ENCODE data around the gene TNFSF18. TPM values are rescaled to one million over a fixed set of nuclear protein-coding genes. Genes with fewer than 3 reads are reported as not detected.

The TNFSF18 gene
- total and polyA plus RNA-seq, 2 experiments from 2014 or later = 0.13 TPM; not detected in 1

- Histone ChIP-seq H3K27ac (no peak overlapping the region), H3K9me3 (ENCODE audit: low read depth) (no peaks in the 10 kb centered on the region), H3K27me3 (no peaks in the 10 kb centered on the region), H2AFZ (no peak overlapping the region), H3K9me2 (replicated peaks; ENCODE audit: insufficient read depth) (no peaks in the 10 kb centered on the region), H3K36me3 (replicated peaks; ENCODE audit: insufficient read depth, low read depth) (no peaks in the 10 kb centered on the region), H3K79me2 (no peaks in the 10 kb centered on the region), H3K4me2 (no peak overlapping the region), H4K20me1 (ENCODE audit: insufficient read depth, poor library complexity, severe bottlenecking) (no peaks in the 10 kb centered on the region), H3K4me3 (no peak overlapping the region), H3K4me1 (ENCODE audit: insufficient read depth) (no peaks in the 10 kb centered on the region)
- WGBS (ENCODE audit: low lambda C conversion rate, missing lambda C conversion rate) = 94% methylated on average over 1 of the region's 1 CpG
- no peak for DNase-seq (ENCODE audit: low spot score)
- no peak for TF ChIP-seq CTCF (IDR thresholded peaks at IDR 0.05; ENCODE audit: poor library complexity)
- no peak for TF ChIP-seq EZH2 (IDR thresholded peaks at IDR 0.05; ENCODE audit: borderline replicate concordance)
- TF ChIP-seq EZH2phosphoT487 (IDR thresholded peaks at IDR 0.05; ENCODE audit: low read depth, severe bottlenecking, unreplicated experiment) = no peak
These were observed 12.4 kb upstream of the TNFSF18 start for GRCh38 chr1:173063171-173063570.

- Histone ChIP-seq H2AFZ (no peak overlapping the region), H3K4me2 (no peak overlapping the region)
- WGBS (ENCODE audit: low lambda C conversion rate, missing lambda C conversion rate) = 47% methylated on average over 1 of the region's 1 CpG
These were observed 11.6 kb upstream of the TNFSF18 start for GRCh38 chr1:173062150-173062938.

GRCh38 chr1:173058556-173058955 is 7.8 kb upstream of the TNFSF18 start:
- no peak for TF ChIP-seq EZH2 (IDR thresholded peaks at IDR 0.05; ENCODE audit: borderline replicate concordance)
- Histone ChIP-seq H3K9me3 (ENCODE audit: low read depth) (no peaks in the 10 kb centered on the region), H2AFZ (no peak overlapping the region), H3K4me3 (no peak overlapping the region), H3K36me3 (replicated peaks; ENCODE audit: insufficient read depth, low read depth) (no peaks in the 10 kb centered on the region), H3K4me2 (no peak overlapping the region), H3K9me2 (replicated peaks; ENCODE audit: insufficient read depth) (no peaks in the 10 kb centered on the region), H4K20me1 (ENCODE audit: insufficient read depth, poor library complexity, severe bottlenecking) (no peaks in the 10 kb centered on the region), H3K27ac (no peak overlapping the region), H3K4me1 (ENCODE audit: insufficient read depth) (no peaks in the 10 kb centered on the region), H3K79me2 (no peaks in the 10 kb centered on the region), H3K27me3 (no peaks in the 10 kb centered on the region)
- WGBS (ENCODE audit: low lambda C conversion rate, missing lambda C conversion rate) = 85% methylated on average over 1 of the region's 1 CpG
- DNase-seq (ENCODE audit: low spot score) = no peak

More at GRCh38 chr1:173062150-173062938, 11.6 kb upstream of the TNFSF18 start:
- no peak overlapping the region for H3K4me3 ChIP-seq
- H3K9me3 ChIP-seq (ENCODE audit: low read depth) = no peaks in the 10 kb centered on the region
- H4K20me1 ChIP-seq (ENCODE audit: insufficient read depth, poor library complexity, severe bottlenecking) = no peaks in the 10 kb centered on the region
- H3K79me2 ChIP-seq = no peaks in the 10 kb centered on the region
- peak; percentile 15 for DNase-seq (ENCODE audit: low spot score)
- no peak for TF ChIP-seq CTCF (IDR thresholded peaks at IDR 0.05; ENCODE audit: poor library complexity)
- TF ChIP-seq EZH2phosphoT487 (IDR thresholded peaks at IDR 0.05; ENCODE audit: low read depth, severe bottlenecking, unreplicated experiment) = no peak
- TF ChIP-seq EZH2 (IDR thresholded peaks at IDR 0.05; ENCODE audit: borderline replicate concordance) = no peak
- H3K4me1 ChIP-seq (ENCODE audit: insufficient read depth) = no peaks in the 10 kb centered on the region
- H3K36me3 ChIP-seq (replicated peaks; ENCODE audit: insufficient read depth, low read depth) = no peaks in the 10 kb centered on the region
- no peak overlapping the region for H3K27ac ChIP-seq
- no peaks in the 10 kb centered on the region for H3K9me2 ChIP-seq (replicated peaks; ENCODE audit: insufficient read depth)
- no peaks in the 10 kb centered on the region for H3K27me3 ChIP-seq

- Histone ChIP-seq H3K79me2 (no peaks in the 10 kb centered on the region), H3K4me3 (no peak overlapping the region), H3K9me2 (replicated peaks; ENCODE audit: insufficient read depth) (no peaks in the 10 kb centered on the region), H2AFZ (no peak overlapping the region), H3K4me2 (no peak overlapping the region), H3K36me3 (replicated peaks; ENCODE audit: insufficient read depth, low read depth) (no peaks in the 10 kb centered on the region), H4K20me1 (ENCODE audit: insufficient read depth, poor library complexity, severe bottlenecking) (no peaks in the 10 kb centered on the region), H3K27ac (no peak overlapping the region), H3K27me3 (no peaks in the 10 kb centered on the region), H3K9me3 (ENCODE audit: low read depth) (no peaks in the 10 kb centered on the region), H3K4me1 (ENCODE audit: insufficient read depth) (no peaks in the 10 kb centered on the region)
- no peak for DNase-seq (ENCODE audit: low spot score)
- TF ChIP-seq CTCF (IDR thresholded peaks at IDR 0.05; ENCODE audit: poor library complexity) = no peak
- TF ChIP-seq EZH2 (IDR thresholded peaks at IDR 0.05; ENCODE audit: borderline replicate concordance) = no peak
- TF ChIP-seq EZH2phosphoT487 (IDR thresholded peaks at IDR 0.05; ENCODE audit: low read depth, severe bottlenecking, unreplicated experiment) = no peak
These were observed 7.2 kb upstream of the TNFSF18 start for GRCh38 chr1:173057984-173058383.
